Choroid plexus epithelial cell (primary cell): ENCODE measurements around the gene NUP43.

Experiments
- DNase-seq: peaks from one replicate; pipeline ENCODE4 v3.0.0-alpha.2; 2010; ENCODE audit warnings: low read depth
- H3K4me3 ChIP-seq: 2 replicates; pipeline ENCODE4 v1.5.1; 2011; ENCODE audit warnings: low read depth, mild to moderate bottlenecking, control low read depth, low read length, moderate library complexity
- CTCF ChIP-seq: conservative IDR thresholded peaks from 2 replicates; pipeline ENCODE4 v1.5.1; 2011; ENCODE audit warnings: low read depth, mild to moderate bottlenecking, control low read depth, inconsistent platforms, low read length, moderate library complexity

Gene NUP43

GRCh38 chr6:149771185-149771584 lies 24.9 kb upstream of the NUP43 start:
- H3K4me3 ChIP-seq = no peak overlapping the region
- no peak for DNase-seq
- no peak for TF ChIP-seq CTCF

- TF ChIP-seq CTCF = no peak
- DNase-seq = no peak
- no peak overlapping the region for H3K4me3 ChIP-seq
Observed at GRCh38 chr6:149769676-149770075, 23.3 kb upstream of the NUP43 start.

GRCh38 chr6:149766156-149766769 lies 19.9 kb upstream of the NUP43 start:
- no peak overlapping the region for H3K4me3 ChIP-seq
- peak; percentile 99 for DNase-seq
- TF ChIP-seq CTCF = no peak

- H3K4me3 ChIP-seq = no peak overlapping the region
- TF ChIP-seq CTCF = no peak
- no peak for DNase-seq
Observed at GRCh38 chr6:149763866-149764265, 17.5 kb upstream of the NUP43 start.

- no peak for DNase-seq
- TF ChIP-seq CTCF = no peak
- no peak overlapping the region for H3K4me3 ChIP-seq
Observed at GRCh38 chr6:149761438-149761837, 15.1 kb upstream of the NUP43 start.

- H3K4me3 ChIP-seq = no peak overlapping the region
- peak; percentile 3 for TF ChIP-seq CTCF
- DNase-seq = no peak
Observed at GRCh38 chr6:149756261-149756636, 9.9 kb upstream of the NUP43 start.
